Stimulated activated CD8-positive, alpha-beta memory T cell treated with anti-CD3 and anti-CD28 coated beads, Interleukin-7, amount 100 ng/mL, for 24 hours (primary cell): ENCODE measurements around the gene PRR23E.

Source experiments
- DNase-seq: peaks from one replicate; pipeline ENCODE4 v3.0.0-alpha.2; 2020; ENCODE audit warnings: low read depth

The PRR23E gene

GRCh38 chr3:127228866-127229265 lies 35.9 kb downstream of the PRR23E start:
- no peak for DNase-seq

- DNase-seq, result no peak
These were observed 40.4 kb downstream of the PRR23E start for GRCh38 chr3:127233371-127233770.

- no peak for DNase-seq
These were observed 41.8 kb downstream of the PRR23E start for GRCh38 chr3:127234778-127235177.

- no peak for DNase-seq
These were observed 42.8 kb downstream of the PRR23E start for GRCh38 chr3:127235706-127236105.

- DNase-seq, result no peak
These were observed 44.9 kb downstream of the PRR23E start for GRCh38 chr3:127237835-127238234.

GRCh38 chr3:127238602-127239001 lies 45.7 kb downstream of the PRR23E start:
- no peak for DNase-seq

GRCh38 chr3:127247292-127247691 lies 54.4 kb downstream of the PRR23E start:
- no peak for DNase-seq
